HG03045 (cell line): Measurements from ENCODE around the gene OR7G2.
A peak's percentile ranks its signal among the peaks of the same experiment; 100 is the strongest.

ENCODE experiments used
- ATAC-seq: cut with Tn5 transposase; IDR thresholded peaks from one replicate; pipeline ENCODE4 v1.9.1; 2021; ENCODE audit warnings: mild to moderate bottlenecking, moderate library complexity; ENCODE audit not compliant: unreplicated experiment

The OR7G2 gene

DNA sequence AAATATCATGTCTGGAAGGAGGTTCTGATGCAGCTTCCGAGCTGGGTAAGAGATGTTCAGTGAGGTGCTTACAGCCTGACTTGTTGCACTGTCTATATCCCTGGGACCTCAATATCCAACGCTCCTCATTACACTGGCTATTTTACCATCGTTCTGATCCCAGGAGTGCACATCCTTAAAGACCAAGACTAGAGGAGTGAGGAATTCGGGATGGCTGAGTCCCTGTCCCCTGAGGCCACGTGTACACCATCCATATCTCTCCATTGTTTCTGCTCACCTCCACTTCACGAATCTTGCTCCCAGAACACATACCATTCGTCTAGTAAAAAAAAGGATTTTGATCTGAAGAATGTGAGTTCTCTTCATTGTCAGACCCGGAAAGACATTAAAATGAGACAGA, at the start of gene OR7G2:
TSS of gene OR7G2 (minus strand) at position 101 of the 400 bp plus-strand sequence. CDS start 4,232 bp downstream, outside the sequence.
- ATAC-seq: no peak

DNA sequence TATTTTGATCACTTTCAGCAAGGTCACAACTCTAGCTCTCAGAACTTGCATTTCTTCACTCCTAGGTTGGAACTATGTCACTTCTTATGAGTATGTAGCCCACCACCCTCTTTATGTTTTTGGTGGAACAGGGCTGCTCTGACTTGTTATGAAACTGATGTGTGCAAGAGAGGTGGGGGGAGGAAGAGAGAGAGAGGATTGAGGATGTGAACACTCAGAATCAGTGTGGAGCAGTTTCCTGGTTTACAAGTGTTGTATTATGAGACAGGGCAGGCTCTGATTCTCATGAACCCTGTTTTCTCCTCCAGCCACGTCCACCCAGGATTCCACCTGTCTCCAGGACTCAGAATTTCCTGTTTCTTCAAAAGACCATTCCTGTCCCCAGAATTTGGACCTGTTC, 49.0 kb upstream of the OR7G2 start:
- no peak for ATAC-seq

DNA sequence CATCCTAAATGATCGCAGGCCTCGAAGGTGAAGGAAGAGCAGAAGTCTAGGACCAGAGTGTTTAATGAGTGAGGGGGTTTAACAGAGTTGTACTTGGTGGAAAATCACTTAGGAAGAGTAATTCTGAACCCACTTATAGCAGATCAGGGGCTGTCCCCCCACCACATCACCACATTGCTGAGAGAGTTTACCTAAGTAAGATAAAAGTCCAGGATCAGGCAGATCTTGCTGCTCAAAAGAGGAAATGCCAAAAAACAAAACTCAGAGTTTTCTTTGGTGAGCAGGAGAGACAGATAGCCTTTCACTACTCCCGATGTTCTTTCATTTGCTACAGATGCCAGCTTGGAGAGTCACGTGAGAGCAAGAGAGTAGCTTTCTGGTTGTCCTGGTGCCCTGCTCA, 48.3 kb upstream of the OR7G2 start:
- ATAC-seq: no peak

DNA sequence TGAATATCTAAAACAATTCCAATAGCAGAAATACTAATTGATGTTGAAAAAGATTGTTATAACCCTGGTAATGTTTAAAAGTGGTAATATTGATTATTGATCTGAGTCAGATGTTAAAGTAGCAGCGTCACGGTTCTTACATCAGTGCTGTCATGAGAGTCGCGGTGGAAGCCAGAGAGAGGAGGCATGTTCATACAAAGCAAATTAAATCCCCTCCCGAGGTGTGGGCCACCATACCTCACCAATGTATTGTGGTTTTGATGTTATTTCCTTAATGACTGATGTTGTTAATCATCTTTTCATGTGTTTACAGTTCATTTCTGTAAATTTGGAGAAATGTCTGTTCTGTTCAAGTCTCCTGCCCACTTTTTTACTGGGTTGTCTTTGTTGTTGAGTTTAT, 44.1 kb upstream of the OR7G2 start:
- no peak for ATAC-seq

DNA sequence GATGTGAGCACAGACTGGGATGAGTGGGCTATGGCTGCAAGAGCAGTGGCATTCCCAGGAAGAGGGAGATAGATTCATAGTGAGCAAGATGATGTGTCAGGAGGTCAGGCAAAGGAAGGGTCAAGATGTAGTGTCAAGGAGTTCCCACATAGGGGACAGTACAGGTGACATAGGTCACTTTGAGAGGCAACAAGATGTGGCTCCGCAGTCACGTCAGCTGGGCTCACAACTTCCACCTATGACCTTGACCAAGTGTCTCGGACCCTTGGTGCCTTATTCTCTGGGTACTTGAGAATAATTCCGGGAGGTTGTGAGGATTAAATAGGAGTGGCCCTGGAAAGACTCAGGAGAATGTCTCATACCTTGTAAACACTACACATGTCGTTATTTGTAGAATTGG, 43.4 kb upstream of the OR7G2 start:
- no peak for ATAC-seq

DNA sequence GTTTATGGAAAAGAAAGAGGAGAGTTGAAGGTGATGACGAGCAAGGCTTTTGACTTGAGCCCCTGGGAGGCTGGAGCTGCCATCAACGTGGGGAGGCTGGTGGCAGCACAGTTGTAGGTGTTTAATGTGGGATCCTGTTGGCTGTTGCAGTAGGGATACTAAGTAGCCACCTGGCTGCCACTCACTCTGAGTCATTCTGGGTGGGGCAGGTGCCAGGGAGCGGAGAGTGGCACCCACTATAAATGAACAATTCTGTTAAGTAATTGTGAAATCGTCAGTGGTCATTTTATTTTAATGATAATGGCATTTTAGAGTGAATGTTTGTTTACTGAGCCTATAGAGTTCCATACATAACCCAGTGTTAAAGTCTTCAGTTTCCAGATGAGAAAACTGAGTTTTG, 42.7 kb upstream of the OR7G2 start:
- no peak for ATAC-seq

DNA sequence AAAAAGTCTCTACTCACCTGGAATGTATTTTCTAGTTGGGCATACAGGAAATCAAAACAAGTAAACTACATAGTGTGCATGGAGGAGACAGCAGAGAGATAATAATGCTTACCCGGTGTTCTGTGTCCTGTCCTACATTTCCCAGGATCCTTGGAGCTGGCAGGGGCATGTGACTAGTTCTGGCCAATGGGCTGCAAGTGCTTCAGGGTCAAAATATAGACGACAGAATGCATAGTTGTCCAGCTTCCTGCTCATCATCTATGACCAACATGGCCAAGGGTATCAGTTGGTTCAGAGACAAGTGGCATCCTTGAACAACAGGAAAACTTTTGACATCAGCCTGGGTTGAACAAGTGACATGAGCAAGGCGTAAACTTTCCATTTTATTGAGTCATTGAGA, 41.4 kb upstream of the OR7G2 start:
- no peak for ATAC-seq

DNA sequence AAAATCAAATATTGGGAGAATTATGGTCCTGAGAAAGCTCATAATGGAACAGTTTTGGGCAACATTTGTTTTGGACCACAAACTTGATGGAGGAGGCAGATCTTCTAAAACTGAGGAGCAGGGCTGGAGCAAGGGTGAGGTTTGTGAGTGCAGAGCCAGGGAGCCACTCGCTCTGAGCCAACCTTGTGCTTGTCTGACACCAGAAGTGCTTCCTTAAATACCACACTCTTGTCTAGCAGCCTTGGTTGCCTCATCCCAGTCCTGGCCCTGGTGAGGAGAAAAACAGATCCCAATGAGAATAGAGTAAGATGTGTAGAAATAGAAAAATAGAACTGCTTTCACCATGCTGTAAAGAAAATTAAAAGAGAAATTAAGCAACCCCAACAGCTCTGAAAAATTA, 39.6 kb upstream of the OR7G2 start:
- no peak for ATAC-seq

DNA sequence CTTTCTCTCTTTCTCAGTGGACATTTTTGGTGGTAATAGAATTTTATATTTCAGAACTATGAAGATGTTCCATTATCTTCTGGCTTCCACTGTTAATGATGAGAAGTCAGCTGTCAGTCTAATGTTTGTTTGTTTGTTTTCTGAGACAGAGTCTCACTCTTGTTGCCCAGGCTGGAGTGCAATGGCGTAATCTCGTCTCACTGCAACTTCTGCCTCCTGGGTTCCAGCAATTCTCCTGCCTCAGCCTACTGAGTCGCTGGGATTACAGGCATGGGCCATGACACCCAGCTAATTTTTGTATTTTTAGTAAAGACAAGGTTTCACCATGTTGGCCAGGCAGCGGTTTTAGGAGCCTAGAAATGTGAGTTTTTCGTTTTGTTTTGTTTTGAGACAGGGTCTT, 37.6 kb upstream of the OR7G2 start:
- no peak for ATAC-seq

DNA sequence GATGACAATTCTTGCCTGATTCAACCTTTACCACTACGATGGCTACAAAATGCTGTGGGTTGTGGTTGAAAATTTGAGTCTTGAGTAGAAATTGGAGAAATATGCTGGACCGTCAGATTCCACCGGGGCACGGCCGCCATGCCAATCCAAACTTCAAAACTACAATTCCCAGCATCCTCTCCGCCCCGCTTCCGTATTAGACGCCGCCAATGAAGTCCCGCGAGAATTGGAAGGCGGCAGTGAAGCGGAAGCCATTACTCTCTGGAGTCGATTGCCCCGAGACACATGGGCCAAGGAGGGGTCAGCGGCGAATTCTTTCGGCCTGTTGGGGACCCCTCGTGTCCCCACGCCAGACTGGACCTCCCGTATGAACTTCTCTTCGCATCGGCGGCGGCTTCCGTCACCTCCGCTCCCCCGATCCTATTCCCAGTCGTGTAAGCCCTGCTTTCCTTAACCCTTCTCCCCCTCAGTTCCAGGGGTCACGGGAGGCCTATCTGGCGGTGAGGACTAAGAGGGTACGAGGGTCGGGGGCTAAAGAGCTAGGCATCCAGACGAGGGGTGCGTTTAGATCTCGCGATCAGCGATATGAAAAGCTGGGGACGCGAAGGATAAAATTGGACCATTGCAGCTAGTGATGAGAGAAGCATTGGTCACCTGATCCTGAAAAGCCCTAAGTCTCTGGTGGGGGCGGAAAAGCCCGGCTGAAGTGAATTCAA, 33.0 kb upstream of the OR7G2 start, which contains the start of gene ZNF317:
TSS of gene ZNF317 (plus strand) at position 239 of the 716 bp plus-strand sequence. CDS start 15,620 bp downstream, outside the sequence.
- peak; percentile 81 for ATAC-seq

DNA sequence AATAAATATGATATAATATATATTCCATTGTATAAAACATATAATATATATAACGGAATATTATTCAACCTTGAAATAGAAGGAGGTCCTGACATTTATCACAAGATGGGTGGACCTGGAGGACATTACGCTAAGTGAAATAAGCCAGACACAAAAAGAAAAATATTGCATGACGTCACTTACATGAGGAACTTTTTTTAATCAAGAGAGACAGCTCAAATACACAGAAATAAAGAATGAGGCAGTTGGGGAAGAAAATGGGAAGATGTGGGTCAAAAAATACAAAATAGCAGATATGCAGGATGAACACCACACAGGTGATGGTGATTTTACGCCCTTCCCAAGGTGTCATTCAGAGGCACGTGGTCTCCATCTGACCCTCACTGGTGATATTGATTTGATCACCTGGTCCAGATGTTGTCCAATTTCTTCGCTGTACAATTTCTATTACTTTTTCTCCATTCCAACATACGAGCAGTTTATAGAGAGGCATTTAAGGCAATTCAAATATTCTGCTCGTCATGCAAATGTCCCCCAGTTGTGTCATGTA, 32.4 kb upstream of the OR7G2 start:
- ATAC-seq: no peak

DNA sequence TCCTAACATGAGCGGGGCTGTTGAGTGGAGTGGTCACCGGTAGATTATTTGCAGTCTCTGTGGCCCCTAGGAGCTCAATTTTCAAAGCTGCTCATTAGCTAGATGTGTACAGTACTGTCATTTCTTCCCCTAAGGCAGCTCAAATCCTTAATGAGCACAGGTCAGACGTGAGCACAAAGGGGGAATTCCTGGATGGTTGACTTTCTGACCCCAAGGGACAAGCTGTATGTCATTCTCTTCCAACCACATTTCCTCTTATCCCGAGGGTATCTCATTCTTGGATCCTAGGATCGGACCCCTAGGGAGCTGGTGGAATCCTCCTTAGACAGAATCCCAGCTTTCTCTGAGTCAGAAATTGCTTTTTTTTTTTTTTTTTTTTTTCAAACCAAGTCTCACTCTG, 25.1 kb upstream of the OR7G2 start:
- ATAC-seq: no peak

DNA sequence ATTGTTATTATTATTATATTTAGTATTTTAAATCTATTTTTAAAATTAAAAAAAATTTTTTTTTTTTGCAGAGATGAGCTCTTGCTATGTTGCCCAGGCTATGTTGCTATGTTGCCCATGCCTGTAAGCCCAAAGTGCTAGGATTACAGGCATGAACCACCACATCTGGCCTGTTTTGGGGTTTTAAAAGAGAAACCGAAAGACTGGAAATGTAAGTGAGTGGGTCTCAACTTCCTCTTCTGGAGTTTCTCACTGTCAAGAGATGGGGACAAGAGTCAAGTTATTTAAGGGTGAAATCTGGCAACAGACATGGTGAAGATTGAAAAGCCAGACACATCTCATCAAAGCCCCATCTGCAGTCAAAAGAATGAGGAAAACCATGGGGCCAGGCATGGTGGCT, 23.7 kb upstream of the OR7G2 start:
- ATAC-seq: no peak

DNA sequence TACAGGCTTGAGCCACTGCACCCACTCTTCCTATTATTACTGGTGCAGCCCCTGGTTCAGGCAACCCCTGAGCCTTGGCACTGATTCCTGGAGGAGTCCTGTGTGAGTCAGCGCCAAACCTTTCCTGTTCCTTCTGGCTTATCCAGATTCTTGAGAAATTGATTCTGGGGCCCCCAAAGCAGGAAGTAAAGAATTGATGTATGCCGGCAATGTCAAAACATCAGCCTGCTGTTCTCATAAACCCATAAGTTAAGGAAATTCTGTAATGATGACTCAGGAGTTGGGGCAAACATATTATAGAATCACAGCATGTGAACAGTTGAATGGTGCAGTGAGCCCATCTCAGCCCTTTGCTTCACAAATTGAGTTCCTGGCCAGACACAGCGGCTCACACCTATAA, 20.9 kb upstream of the OR7G2 start:
- no peak for ATAC-seq

DNA sequence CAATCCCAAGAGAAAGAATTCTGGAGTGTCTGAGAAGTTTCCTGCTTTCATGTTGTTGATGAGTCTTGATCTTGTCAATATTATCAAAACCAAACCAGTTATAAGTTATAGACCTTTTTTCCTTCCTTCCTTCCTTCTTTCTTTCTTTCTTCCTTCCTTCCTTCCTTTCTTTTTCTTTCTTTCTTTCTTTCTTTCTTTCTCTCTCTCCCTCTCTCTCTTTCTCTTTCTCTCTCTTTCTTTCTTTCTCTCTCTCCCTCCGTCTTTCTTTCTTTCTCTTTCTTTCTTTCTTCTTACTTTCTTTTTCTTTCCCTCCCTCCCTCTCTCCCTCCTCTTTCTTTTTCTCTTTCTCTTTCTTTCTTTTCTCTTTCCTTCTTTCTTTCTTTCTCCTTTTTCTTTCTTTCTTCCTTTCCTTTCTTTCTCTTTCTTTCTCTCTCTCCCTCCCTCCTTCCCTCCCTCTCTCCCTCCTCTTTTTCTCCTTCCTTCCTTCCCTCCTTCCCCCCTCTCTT, 19.7 kb upstream of the OR7G2 start, which contains the start of gene OR7G3:
TSS of gene OR7G3 (minus strand) at position 51 of the 506 bp plus-strand sequence. CDS start at position 51, 0 bp downstream.
- no peak for ATAC-seq

DNA sequence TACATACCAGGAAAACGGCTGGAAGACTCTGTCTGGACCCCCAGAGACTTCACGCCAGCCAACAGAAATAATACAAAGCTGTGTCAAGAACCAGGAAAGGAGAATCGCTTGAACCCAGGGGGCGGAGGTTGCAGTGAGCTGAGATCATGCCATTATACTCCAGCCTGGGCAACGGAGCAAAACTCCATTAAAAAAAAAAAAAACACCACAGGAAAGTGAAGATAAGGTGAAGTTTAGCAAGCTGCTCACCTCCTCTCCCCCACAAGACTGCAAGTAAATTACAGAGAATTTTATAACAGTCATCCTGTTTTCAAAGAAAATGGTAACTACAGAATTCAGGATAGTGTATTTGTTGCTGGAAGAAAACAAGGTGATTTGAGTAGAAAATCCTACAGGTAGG, 9.3 kb upstream of the OR7G2 start:
- ATAC-seq: no peak

DNA sequence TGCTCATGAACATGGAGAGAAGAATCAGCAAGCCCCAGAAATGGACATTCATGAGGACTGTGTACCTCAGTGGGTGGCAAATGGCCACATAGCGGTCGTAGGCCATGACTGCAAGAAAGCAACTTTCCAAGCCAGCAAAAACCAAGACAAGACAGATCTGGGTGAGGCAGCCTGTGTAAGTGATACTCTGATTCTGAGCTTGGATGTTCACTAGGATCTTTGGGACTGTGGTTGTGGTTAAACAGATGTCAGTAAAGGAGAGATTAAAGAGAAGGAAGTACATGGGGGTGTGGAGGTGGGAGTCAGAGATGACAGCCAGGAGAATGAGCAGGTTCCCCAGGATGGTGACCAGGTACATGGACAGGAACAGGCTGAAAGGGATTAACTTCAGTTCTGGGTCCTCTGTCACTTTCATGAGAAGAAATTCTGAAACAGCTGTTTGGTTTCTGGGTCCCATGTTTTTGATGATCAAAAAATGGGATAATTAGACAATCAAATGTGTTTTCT, 8.1 kb upstream of the OR7G2 start, which contains the start of gene OR7G1:
TSS of gene OR7G1 (minus strand) at position 457 of the 507 bp plus-strand sequence. CDS start at position 457, 0 bp downstream.
- no peak for ATAC-seq

DNA sequence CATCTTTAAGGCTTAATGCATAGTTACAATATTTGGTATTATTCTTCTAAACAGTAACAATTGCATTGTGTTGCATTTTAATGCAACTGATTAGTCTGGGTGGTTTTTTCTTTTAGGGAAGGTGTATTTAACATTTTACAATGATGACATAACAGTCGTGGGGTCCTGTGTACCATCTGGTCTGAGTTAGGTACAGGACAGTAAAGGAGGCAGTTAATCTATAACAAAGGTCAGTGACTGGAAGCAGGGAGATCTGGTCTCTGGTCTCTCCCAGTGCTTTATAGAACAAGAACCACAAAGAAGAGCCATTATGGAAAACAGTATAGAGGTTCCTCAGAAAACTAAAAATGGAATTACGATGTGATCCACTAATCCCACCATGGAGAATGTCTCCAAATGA, 2.7 kb upstream of the OR7G2 start:
- no peak for ATAC-seq

DNA sequence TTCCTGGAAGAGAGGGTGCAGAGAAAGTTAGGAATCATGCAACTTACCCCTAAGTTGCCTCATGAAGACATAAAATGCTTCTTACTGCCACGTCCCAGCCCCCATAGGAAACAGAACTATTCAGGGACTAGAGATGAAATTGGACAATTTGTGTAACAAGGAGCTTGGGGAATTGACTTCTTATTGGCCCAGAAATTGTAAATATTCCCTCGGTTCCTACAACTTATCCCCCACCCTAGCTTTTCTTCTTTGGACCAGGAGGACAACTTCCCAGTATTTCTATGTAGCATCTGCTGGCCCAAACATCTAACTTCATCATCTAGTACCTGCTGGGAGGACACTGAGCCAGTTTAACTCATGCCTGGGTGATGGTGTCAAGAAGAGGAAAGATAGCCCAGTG, 20.5 kb downstream of the OR7G2 start, which contains the start of gene OR1M1:
TSS of gene OR1M1 (plus strand) at position 301 of the 400 bp plus-strand sequence. CDS start 6,184 bp downstream, outside the sequence.
- ATAC-seq: no peak

DNA sequence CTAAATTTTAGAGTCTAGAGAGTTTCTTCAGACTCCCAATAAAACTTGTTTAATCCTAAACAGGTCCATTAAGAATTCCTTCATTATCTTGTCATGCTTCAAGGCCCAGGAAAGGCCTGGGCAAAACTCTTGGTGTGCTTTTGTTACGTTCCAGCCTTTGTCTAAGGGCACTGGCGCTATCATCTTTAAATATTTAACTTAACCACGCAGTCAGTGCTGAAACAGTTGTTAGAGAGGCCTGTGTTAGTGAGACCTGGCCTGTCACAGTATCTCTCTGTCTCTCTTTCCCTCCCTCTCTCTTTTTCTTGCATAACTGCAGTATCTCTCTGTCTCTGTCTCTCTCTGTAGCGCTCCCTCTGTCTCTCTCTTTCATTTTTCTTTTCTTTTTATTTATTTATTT, 28.6 kb downstream of the OR7G2 start:
- no peak for ATAC-seq

DNA sequence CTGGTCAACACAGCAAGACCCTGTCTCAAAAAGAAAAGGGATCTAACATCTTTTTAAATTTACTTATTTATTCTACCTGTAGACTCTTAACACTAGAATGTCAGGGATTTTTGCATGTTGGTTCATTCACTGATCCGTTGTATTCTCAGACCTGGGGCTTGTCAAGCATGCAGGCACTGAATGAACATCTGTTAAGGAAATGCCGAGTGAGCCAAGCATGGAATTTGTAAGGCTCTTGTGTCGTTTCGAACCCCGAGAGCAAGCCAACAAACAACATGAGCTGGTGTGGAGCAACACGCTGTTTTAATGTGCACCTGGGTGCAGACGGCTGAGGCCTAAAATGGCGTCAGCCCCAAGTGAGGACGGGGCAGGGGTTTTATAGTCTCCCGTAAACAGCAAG, 30.4 kb downstream of the OR7G2 start:
- ATAC-seq: no peak
